ENCODE results near the gene E2F2. TPM values are rescaled to one million over a fixed set of nuclear protein-coding genes. Genes with fewer than 3 reads are reported as not detected.
"Not testable (repeated sequence)": the region's sequence is repeated elsewhere in the genome, so short reads cannot be mapped to it uniquely, and the experiment has no call there.

E2F2 gene
- total and polyA plus RNA-seq, 9 donors: 3.5 to 6.2 (median 5.0) TPM

- DNase-seq: peak; percentile 72
- Histone ChIP-seq H3K27ac (ENCODE audit: low read length) (peak overlapping the region; percentile 51), H3K4me3 (ENCODE audit: low read length) (no peak overlapping the region), H3K27me3 (ENCODE audit: control insufficient read depth, insufficient read depth, low read length) (no peaks in the 10 kb centered on the region), H3K9me3 (replicated peaks; ENCODE audit: control insufficient read depth, low read depth, low read length) (no peaks in the 10 kb centered on the region), H3K36me3 (ENCODE audit: control insufficient read depth, insufficient read depth, low read length) (no peaks in the 10 kb centered on the region), H3K4me1 (ENCODE audit: control insufficient read depth, insufficient read depth, low read length) (peaks cover 38% of the 10 kb centered on the region)
- WGBS (ENCODE audit: insufficient coverage): 71% methylated on average over 1 of the region's 9 CpGs
Measured at GRCh38 chr1:23548704-23549143, 17.7 kb upstream of the E2F2 start.

- no peak overlapping the region for H3K4me3 ChIP-seq (ENCODE audit: low read length)
- no peak for DNase-seq
- WGBS (ENCODE audit: insufficient coverage): no CpG with 5 or more reads among the region's 8 CpGs
- H3K4me1 ChIP-seq (ENCODE audit: control insufficient read depth, insufficient read depth, low read length): peaks cover 29% of the 10 kb centered on the region
- H3K27ac ChIP-seq (ENCODE audit: low read length): no peak overlapping the region
- no peaks in the 10 kb centered on the region for H3K36me3 ChIP-seq (ENCODE audit: control insufficient read depth, insufficient read depth, low read length)
- no peaks in the 10 kb centered on the region for H3K9me3 ChIP-seq (replicated peaks; ENCODE audit: control insufficient read depth, low read depth, low read length)
- H3K27me3 ChIP-seq (ENCODE audit: control insufficient read depth, insufficient read depth, low read length): no peaks in the 10 kb centered on the region
Measured at GRCh38 chr1:23546897-23547584, 16.0 kb upstream of the E2F2 start.

GRCh38 chr1:23545851-23546250 is 14.8 kb upstream of the E2F2 start:
- no peaks in the 10 kb centered on the region for H3K9me3 ChIP-seq (replicated peaks; ENCODE audit: control insufficient read depth, low read depth, low read length)
- DNase-seq: no peak
- no peaks in the 10 kb centered on the region for H3K27me3 ChIP-seq (ENCODE audit: control insufficient read depth, insufficient read depth, low read length)
- no peaks in the 10 kb centered on the region for H3K36me3 ChIP-seq (ENCODE audit: control insufficient read depth, insufficient read depth, low read length)
- no peak overlapping the region for H3K27ac ChIP-seq (ENCODE audit: low read length)
- no peak overlapping the region for H3K4me3 ChIP-seq (ENCODE audit: low read length)
- peaks cover 17% of the 10 kb centered on the region for H3K4me1 ChIP-seq (ENCODE audit: control insufficient read depth, insufficient read depth, low read length)
- WGBS (ENCODE audit: insufficient coverage): 94% methylated on average over 7 of the region's 9 CpGs

GRCh38 chr1:23544444-23545389 is 13.7 kb upstream of the E2F2 start:
- Histone ChIP-seq H3K27me3 (ENCODE audit: control insufficient read depth, insufficient read depth, low read length) (no peaks in the 10 kb centered on the region), H3K27ac (ENCODE audit: low read length) (no peak overlapping the region), H3K4me1 (ENCODE audit: control insufficient read depth, insufficient read depth, low read length) (peaks cover 16% of the 10 kb centered on the region), H3K4me3 (ENCODE audit: low read length) (no peak overlapping the region), H3K36me3 (ENCODE audit: control insufficient read depth, insufficient read depth, low read length) (no peaks in the 10 kb centered on the region), H3K9me3 (replicated peaks; ENCODE audit: control insufficient read depth, low read depth, low read length) (no peaks in the 10 kb centered on the region)
- WGBS (ENCODE audit: insufficient coverage): 33% methylated on average over 4 of the region's 8 CpGs
- DNase-seq: peak; percentile 87

GRCh38 chr1:23543707-23544443 is 12.8 kb upstream of the E2F2 start:
- H3K27ac ChIP-seq (ENCODE audit: low read length): no peak overlapping the region
- no peaks in the 10 kb centered on the region for H3K36me3 ChIP-seq (ENCODE audit: control insufficient read depth, insufficient read depth, low read length)
- WGBS (ENCODE audit: insufficient coverage): 85% methylated on average over 4 of the region's 8 CpGs
- H3K4me3 ChIP-seq (ENCODE audit: low read length): no peak overlapping the region
- peaks cover 19% of the 10 kb centered on the region for H3K4me1 ChIP-seq (ENCODE audit: control insufficient read depth, insufficient read depth, low read length)
- no peaks in the 10 kb centered on the region for H3K9me3 ChIP-seq (replicated peaks; ENCODE audit: control insufficient read depth, low read depth, low read length)
- H3K27me3 ChIP-seq (ENCODE audit: control insufficient read depth, insufficient read depth, low read length): no peaks in the 10 kb centered on the region
- no peak for DNase-seq

- WGBS (ENCODE audit: insufficient coverage): 67% methylated on average over 1 of the region's 5 CpGs
- not testable (repeated sequence) for H3K9me3 ChIP-seq (replicated peaks; ENCODE audit: control insufficient read depth, low read depth, low read length); H3K27me3 ChIP-seq (ENCODE audit: control insufficient read depth, insufficient read depth, low read length); H3K36me3 ChIP-seq (ENCODE audit: control insufficient read depth, insufficient read depth, low read length); H3K27ac ChIP-seq (ENCODE audit: low read length); DNase-seq; H3K4me3 ChIP-seq (ENCODE audit: low read length)
- peaks cover 13% of the 10 kb centered on the region for H3K4me1 ChIP-seq (ENCODE audit: control insufficient read depth, insufficient read depth, low read length)
Measured at GRCh38 chr1:23542940-23543339, 11.9 kb upstream of the E2F2 start.

- Histone ChIP-seq H3K27ac (ENCODE audit: low read length) (no peak overlapping the region), H3K4me3 (ENCODE audit: low read length) (no peak overlapping the region), H3K9me3 (replicated peaks; ENCODE audit: control insufficient read depth, low read depth, low read length) (no peaks in the 10 kb centered on the region), H3K27me3 (ENCODE audit: control insufficient read depth, insufficient read depth, low read length) (no peaks in the 10 kb centered on the region), H3K4me1 (ENCODE audit: control insufficient read depth, insufficient read depth, low read length) (peaks cover 8% of the 10 kb centered on the region), H3K36me3 (ENCODE audit: control insufficient read depth, insufficient read depth, low read length) (no peaks in the 10 kb centered on the region)
- peak; percentile 93 for DNase-seq
- WGBS (ENCODE audit: insufficient coverage): 0% methylated on average over 2 of the region's 16 CpGs
Measured at GRCh38 chr1:23539698-23540266, 8.7 kb upstream of the E2F2 start.

GRCh38 chr1:23537296-23537973 is 6.4 kb upstream of the E2F2 start:
- WGBS (ENCODE audit: insufficient coverage): 59% methylated on average over 5 of the region's 9 CpGs
- H3K27ac ChIP-seq (ENCODE audit: low read length): no peak overlapping the region
- no peaks in the 10 kb centered on the region for H3K27me3 ChIP-seq (ENCODE audit: control insufficient read depth, insufficient read depth, low read length)
- H3K9me3 ChIP-seq (replicated peaks; ENCODE audit: control insufficient read depth, low read depth, low read length): no peaks in the 10 kb centered on the region
- DNase-seq: peak; percentile 37
- H3K4me3 ChIP-seq (ENCODE audit: low read length): no peak overlapping the region
- no peaks in the 10 kb centered on the region for H3K36me3 ChIP-seq (ENCODE audit: control insufficient read depth, insufficient read depth, low read length)
- peaks cover 7% of the 10 kb centered on the region for H3K4me1 ChIP-seq (ENCODE audit: control insufficient read depth, insufficient read depth, low read length)

- 78% methylated on average over 3 of the region's 6 CpGs for WGBS (ENCODE audit: insufficient coverage)
- Histone ChIP-seq H3K4me1 (ENCODE audit: control insufficient read depth, insufficient read depth, low read length) (peaks cover 33% of the 10 kb centered on the region), H3K9me3 (replicated peaks; ENCODE audit: control insufficient read depth, low read depth, low read length) (no peaks in the 10 kb centered on the region), H3K36me3 (ENCODE audit: control insufficient read depth, insufficient read depth, low read length) (no peaks in the 10 kb centered on the region), H3K4me3 (ENCODE audit: low read length) (no peak overlapping the region), H3K27me3 (ENCODE audit: control insufficient read depth, insufficient read depth, low read length) (no peaks in the 10 kb centered on the region), H3K27ac (ENCODE audit: low read length) (no peak overlapping the region)
- DNase-seq: peak; percentile 45
Measured at GRCh38 chr1:23533246-23534023, 2.4 kb upstream of the E2F2 start.

Measured in muscle of leg (tissue), 11 donors.